NCI-H2196 treated with DMSO at 0.1 percent for 48 hours (cell line): Measurements from ENCODE around the gene OGN.

ENCODE experiments used
- DNase-seq: peaks from one replicate; lab custom pipeline; 2025; ENCODE audit not compliant: unreplicated experiment; lab: John Stamatoyannopoulos, UW

Gene OGN

GRCh38 chr9:92349771-92350739 is 54.3 kb downstream of the OGN start:
- DNase-seq: no peak

GRCh38 chr9:92345582-92345981 is 58.8 kb downstream of the OGN start:
- DNase-seq: no peak

- no peak for DNase-seq
Measured at GRCh38 chr9:92342825-92343488, 61.4 kb downstream of the OGN start.

- DNase-seq: no peak
Measured at GRCh38 chr9:92341578-92341977, 62.8 kb downstream of the OGN start.

GRCh38 chr9:92333282-92333634 is 71.1 kb downstream of the OGN start:
- DNase-seq: no peak
